ENCODE data around the gene SNCB. TPM values are rescaled to one million over a fixed set of nuclear protein-coding genes. Genes with fewer than 3 reads are reported as not detected.

SNCB gene
- 0.43 TPM for total RNA-seq
- long read RNA-seq = 0 reads

DNA sequence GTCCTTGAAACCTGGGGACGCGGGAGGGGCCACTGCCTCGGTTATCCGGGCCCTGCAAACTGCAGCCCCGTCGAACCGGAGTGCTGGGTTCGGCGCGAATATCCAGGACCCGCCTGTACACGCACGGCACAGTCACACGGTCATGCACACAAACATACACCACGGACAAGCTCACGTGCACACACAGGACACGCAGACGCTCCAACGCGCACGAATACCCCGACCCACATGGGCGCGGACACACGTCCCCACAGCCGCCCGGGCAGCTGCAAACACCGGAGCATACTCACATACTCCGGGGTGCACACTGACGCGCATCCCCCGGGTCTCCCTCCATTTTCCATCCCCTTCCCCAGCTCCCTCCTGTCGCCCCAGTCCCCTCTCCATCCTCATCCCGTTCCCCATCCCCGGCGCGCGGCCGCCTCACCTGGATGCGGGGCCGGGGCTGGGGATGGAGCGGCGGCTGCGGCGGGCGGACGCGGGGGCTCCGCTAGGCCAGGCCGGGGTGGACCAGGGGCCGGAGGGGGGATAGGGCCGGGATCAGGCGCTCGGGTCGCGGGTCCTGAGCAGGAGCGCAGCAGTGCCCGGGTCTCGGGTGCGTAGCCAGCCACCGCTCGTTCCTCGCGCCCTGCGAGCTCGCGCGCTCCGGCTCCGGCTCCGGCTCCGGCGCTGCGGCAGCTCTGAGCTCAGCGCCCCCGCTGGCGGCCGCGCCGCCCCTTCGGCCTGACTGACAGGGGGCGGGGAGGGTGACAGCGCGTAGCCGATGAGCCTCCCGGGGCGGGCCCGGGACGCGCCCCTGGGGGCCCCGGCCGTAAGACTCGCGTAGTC, at the start of gene SNCB, which contains the start of gene EIF4E1B:
Gene SNCB, minus strand, starts transcription at position 682 of the 828 bp plus-strand sequence. CDS start 880 bp downstream, outside the sequence.
Gene EIF4E1B, plus strand, starts transcription at position 823 of the 828 bp plus-strand sequence. CDS start 12,113 bp downstream, outside the sequence.
- intact Hi-C loops (cut with DNase I) = no loop called here
- DNase-seq (ENCODE audit: low spot score) = no peak

DNA sequence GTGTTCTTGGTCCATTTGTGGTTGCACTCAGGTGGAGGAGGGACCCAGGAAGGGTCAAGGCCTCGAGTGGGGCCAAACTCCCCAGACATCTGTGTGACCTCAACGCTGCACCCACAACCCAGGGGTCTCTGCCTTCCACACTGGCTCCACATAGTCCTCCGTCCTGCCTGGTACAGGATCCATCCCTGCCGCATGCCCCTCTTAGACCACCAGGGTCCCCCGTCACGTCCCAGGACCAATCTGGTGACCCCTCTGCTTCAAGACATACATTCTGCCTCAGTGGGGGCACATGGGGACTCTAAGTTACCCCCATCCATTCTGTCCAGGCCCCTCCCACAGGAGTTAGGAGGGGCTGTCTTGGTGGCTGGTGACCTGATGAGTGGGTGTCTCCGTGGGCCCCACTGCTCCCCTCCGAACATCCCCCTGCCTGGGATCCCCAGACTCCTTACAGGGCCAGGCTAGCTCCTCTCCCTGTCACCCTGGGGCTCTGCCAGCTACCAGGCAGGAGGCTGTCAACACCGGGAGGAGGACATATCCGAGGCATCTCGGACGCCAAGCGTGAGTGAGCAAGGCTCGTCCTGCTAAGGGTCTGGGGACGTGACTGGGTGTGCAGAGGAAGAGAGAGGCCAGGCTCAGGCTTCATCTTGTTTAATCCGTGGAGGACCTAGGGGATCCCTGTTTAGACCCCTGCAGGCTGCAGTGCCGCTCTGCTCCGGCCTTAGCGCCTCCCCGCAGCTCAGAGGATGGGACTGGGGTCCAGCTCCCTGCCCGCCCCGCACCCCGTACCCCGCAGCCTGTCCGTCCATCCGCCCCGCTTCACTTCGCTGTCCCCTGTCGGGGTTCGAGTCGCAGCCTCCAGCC, 49.3 kb upstream of the SNCB start:
- intact Hi-C loops (cut with DNase I) = no loop called here
- DNase-seq (ENCODE audit: low spot score) = no peak

DNA sequence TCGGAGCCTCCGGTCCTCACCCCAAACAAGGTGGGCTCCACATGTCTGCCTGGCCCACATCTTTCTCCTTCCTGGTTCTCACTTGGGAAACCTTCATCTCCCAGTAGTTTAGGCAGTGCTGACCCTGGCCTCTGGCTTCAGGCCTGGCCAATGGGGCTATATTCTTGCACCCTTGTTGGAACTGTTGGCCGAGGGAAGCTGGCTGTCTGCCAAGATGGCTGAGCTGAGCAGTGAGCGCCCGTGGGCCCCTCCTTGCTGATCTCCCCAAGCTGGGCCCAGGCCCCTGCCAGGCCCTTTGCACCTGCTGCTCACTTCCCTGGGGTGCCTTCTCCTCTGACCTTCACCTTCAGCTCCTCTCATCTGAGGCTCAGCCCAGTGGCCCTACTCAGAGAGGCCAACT, 48.2 kb upstream of the SNCB start:
- intact Hi-C loops (cut with DNase I) = no loop called here

DNA sequence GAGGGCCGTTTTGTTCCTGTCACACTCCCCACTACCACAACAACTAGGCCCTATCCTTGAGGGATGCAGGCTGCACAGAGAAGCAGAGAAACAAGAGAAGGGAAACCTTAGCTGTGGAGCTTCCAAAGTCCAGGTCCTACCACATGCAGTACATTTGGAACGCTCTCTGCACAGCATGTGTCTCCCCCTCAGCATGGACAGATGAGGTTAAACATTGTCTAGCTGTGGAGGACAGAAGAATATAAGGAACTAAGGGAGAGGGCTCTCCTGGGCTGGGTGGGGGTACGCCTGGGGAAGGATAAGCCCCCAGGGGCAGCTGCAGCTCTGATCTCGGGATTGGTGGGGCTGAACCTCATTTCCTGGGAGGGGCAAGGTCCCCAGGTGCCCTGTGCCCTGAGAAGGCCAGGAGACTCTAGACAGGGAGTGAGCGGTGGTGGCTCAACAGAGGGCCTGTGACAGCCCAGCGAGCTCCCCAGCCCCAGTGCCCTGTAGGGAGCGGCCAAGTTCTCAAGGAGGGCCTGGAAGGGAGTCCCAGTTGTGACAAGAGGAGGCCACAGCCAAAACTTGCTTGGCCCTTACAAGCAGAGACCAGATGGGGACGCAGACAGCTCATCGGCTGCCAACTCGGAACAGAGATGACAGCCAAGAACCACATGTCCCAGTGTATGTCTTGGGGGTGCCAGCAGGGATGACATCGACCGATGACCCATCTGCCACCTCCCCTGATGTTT, 47.0 kb upstream of the SNCB start:
- intact Hi-C loops (cut with DNase I) = no loop called here

More for the DNA sequence above, 48.2 kb upstream of the SNCB start:
- DNase-seq (ENCODE audit: low spot score) = no peak

DNA sequence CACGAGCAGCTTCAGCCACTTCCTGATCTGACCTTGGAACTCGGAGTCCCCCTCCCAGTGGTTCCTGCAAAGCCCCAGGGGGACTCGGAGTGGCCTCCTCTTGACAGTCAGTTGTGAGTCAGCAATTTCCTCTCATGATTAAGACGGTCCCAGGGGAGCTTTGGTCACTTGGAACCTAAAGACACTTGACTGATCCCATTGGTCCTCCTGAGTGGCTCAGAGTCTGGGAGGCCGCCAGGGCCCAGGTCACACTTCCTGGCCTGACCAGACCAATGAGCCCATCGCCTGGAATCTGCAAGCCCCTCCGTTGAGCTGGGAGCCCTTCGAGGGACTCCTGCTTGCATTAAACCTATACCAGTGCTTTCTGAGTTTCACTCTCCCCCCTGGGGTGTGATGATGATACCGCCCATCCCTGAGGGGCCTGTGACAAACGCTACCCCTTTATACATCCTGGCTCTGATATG, 46.1 kb upstream of the SNCB start:
- DNase-seq (ENCODE audit: low spot score) = no peak
- intact Hi-C loops (cut with DNase I) = no loop called here

More for the DNA sequence above, 47.0 kb upstream of the SNCB start:
- DNase-seq (ENCODE audit: low spot score) = no peak

DNA sequence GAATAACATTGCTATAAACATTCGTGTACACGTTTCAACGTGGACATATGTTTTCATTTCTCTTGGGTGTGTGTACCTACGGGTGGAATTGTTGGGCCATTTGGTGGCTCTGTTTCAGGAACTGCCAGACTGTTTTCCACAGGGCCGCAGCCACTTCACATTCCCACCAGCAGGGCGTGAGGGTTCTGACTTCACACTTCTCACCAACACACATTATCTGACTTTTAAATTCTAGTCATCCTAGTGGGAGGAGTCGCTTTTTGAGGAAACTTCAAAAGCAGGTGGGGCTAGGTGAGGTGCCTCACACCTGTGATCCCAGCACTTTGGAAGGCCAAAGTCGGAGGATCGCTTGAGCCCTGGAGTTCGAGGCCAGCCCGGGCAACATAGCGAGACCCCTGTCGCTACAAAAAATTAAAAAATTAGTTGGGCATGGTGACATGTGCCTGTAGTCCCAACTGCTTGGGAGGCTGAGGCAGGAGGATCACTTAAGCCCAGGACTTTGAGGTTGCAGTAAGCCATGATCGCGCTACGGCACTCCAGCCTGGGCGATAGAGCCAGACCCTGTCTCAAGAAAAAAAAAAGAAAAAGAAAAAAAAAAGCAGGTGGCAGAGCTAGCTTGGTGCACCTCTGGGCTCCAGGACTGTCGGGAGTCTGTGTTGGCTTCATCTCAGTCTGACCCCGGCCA, 45.5 kb upstream of the SNCB start:
- intact Hi-C loops (cut with DNase I) = no loop called here
- no peak for DNase-seq (ENCODE audit: low spot score)

DNA sequence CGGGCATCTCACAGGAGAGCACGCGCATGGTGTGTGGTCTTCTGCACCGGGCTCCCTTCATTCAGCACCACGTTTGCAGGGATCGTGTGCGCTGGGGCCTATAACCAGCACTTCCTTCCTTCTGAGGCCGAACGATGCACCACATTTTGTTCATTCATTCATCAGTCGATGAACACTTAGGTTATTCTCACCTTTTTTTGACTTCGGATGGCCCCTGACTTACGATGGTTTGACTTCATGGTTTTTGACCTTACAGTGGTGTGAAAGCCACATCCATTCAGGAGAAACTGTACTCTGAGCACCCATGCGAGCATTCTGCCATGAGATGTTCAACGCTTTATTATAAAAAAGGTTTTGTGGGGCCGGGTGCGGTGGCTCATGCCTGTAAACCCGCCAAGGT, 44.5 kb upstream of the SNCB start:
- intact Hi-C loops (cut with DNase I) = no loop called here
- no peak for DNase-seq (ENCODE audit: low spot score)

DNA sequence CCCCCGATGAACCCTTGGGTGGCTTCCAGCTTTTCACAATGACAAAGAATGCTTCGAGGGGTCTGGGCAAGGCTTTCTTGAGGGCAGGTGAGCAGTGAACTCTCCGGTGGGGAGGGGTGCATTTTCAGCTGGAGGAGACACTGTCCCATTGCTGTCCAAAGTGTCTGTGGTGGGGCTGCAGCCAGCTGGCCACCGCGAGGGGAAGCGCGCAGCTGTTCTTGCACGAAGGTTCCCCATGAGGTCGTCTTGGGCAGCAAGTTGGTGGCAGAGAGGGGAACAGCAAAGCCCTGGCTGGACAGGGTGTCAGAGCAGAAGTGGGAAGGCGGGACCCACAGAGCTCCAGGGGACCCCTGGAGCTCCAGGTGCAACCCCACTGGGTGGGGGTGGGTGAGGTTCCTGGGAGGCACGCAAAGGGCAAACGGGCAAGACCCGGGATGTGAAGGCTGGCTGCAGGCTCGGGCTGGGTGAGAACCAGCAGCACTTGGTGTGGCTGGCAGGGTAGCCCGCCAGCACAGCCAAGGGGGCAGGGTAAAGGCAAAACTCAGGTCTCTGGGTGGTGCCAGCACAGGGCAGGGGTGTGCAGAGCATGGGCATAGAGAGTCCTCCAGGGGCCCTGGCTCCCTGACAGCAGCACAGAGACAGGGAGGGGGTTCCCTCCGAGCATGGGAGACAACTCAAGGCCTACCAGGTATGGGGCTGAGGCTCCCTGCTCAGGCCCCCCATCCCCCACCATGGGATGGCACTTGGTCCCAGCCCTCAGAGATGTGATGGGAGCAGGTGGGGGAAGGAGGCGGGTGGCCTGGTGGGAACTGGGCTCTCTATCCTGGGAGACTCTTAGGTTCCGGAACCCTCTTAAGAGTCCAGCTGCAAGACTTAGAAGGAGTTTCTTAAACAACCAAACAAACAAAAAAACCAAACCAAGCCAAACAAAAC, 43.6 kb upstream of the SNCB start:
- intact Hi-C loops (cut with DNase I) = no loop called here
- DNase-seq (ENCODE audit: low spot score) = no peak

DNA sequence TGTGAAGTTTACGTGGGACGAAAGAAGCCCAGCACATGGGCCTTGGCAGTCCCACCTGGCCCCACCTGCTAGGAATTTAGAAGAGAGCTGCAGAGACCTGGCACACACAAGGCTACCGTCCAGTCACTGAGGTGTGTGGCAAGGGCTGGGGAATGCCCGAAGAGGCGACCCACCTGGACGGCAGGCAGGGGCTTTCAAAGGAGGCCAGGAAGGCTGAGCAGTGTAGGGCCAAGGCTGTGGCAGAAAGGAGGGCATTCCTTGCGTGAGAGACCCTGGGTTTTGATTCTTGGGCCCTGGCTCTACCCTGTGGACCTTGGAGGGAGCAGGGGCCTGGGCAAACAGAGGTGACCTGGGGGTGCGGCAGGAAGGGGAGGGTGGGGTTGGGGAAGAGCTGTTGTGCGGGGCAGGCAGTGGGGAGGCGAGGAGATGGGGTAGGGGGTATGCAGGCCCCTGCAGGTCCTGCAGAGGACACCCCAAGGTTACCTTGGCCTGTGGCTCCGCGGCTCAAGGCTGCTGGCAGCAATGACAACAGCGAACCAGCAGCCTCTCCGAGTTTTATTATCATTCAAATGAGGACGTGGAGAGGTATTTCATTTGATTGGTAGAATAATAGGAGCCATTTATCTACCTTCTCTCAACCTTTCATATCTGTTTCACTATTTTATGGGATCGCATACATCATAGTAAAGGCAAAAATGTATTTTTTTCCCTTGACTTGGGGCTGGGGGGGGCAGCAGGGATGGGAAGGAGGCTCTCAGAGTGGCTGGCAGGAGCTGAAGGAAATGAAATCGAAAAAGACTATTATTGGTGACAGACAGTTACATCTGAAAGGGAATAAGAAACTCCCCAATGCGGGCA, 41.8 kb upstream of the SNCB start:
- DNase-seq (ENCODE audit: low spot score) = no peak
- intact Hi-C loops (cut with DNase I) = no loop called here

DNA sequence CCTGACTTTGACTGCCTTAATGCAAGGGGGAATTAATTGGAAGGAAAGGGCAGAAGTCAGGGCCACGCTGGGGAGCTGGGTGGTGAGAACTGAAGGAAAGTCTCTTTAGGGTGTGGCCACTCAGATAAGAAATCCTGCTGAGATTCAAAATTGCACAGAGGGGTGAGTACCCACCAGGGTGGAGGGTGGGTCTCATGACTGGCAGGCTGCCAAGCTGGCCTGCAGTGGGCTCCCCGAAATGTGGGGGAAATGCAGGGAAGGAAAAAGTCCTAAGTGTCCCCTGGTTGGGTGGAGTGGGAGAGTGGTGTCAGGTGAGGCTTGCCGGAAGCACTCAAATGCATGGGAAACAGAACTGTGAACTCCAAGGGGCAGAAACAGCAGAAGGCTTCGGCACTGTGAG, 41.1 kb upstream of the SNCB start:
- intact Hi-C loops (cut with DNase I) = no loop called here
- DNase-seq (ENCODE audit: low spot score) = no peak

DNA sequence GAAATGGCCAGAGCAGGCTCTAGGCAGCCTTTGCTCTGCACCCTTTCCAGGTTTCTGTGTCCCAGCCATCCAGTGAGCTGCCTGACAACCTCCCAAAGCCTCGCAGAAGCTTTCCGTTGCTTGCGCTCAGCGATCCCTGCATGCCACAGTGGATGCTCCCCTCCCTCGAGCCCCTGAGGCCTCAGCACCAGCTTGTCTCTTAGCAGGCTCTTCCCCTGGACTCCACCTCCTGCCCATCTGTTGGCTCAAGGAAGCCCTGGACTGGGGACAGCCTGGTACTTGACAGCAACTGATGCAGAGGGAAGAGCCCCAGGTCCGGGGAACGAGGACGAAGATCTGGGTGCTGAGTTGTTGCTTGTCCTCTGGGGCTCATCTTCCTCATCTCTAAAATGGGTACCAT, 40.1 kb upstream of the SNCB start:
- DNase-seq (ENCODE audit: low spot score) = no peak
- intact Hi-C loops (cut with DNase I) = no loop called here

DNA sequence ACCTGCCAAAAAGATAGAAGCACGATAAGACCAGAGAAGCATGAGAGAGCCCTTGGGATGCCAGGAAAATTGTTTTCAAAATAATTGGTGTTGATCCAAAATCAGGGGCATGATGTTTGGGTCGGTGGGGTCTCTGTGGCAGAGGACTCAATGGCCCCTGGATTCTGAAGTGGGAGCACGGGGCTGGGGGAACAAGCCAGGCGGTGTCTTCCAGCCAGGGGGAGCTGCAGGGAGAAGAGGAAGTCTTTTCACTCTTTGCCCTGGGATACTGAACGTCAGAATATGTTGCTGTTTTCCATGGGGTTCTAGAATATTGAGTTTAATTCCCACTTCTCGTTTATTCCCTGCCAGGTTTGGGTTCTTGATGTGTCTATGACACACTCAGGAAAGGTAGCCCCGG, 37.3 kb upstream of the SNCB start:
- intact Hi-C loops (cut with DNase I) = no loop called here
- DNase-seq (ENCODE audit: low spot score) = no peak

DNA sequence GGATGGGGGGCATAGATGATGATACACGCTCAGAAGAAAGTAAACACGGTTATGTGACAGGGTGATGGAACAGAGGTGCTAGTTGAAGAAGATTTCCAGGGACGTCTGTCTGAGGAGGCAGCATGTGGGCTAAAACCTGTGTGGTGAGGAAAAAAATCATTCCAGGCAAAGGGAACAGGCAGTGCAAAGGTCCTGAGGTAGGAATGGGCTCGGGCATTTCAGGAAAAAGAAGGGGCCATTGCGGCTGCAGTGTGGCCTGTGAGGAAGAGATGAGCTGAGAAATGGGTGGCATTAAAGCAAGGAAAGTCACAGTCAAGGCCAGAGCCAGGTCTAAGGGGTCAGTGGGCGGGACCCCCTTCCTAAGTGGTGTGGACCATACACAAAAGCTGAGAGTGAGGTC, 35.2 kb upstream of the SNCB start:
- intact Hi-C loops (cut with DNase I) = no loop called here
- no peak for DNase-seq (ENCODE audit: low spot score)

DNA sequence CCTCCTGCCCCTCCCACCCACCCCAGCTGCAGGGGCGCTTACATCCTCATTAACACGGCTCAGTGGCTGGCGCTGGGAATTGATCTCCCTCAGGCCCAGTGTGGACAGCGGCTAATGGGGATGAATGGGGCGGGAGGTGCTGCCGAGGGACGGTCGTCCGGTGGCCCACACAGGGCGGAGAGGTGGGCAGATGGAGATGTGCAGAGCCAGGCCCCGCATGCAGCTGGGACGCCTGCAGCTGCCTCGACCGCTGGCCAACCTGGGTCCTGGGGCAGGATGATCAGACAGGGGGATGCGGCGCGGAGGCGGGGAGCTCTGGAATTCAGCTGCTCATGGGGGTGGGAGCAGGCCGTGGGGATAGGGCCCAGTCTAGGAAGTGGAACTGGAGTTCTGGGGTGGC, 34.6 kb upstream of the SNCB start:
- intact Hi-C loops (cut with DNase I) = loop anchor here (5.0 kb wide), 1 partner anchor 447 kb away; no protein-coding TSS in a partner anchor
- DNase-seq (ENCODE audit: low spot score) = no peak

DNA sequence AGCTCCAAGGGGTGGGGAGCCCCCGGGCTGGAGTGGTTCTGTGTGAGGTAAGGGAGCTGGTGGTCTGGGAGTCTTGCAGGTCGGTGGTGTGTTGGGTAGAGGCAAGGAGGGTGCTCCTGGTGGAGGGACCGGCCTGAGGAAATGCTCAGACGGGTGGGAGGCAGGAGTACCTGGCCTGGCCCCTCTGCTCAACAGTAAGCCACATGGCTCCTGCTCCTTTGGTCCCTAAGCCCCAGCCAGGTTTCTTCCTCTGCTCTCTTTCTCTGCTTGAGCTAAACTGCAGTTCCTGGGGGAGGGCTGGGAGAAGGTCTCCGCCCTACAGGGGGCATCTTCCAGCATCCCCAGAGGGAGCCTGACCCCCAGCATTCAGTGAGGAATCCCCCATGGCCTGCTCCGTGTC, 34.1 kb upstream of the SNCB start:
- DNase-seq (ENCODE audit: low spot score) = no peak
- intact Hi-C loops (cut with DNase I) = loop anchor here (5.0 kb wide), 1 partner anchor 448 kb away; no protein-coding TSS in a partner anchor

DNA sequence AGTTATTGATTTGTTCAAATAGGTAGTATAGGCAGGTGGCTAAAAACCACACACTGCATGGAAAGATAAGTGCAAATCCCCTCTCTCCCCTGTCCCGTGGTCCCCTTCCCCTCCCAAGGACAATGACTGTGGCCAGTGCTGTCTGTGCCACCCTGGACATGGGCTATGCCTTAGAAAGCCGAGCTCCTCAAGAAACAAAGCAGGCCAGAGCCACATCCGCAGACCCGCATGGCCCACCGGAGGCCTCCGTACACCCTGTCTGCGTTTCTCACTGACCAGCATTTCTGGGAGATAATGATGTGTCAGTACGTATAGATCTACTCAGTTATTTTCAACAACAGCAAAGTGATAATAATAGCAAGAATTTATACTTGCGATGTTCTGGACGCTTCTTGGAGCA, 33.2 kb upstream of the SNCB start:
- no peak for DNase-seq (ENCODE audit: low spot score)
- intact Hi-C loops (cut with DNase I) = loop anchor here (5.0 kb wide), 1 partner anchor 449 kb away; no protein-coding TSS in a partner anchor
